Glomerular endothelial cell (primary cell): ENCODE measurements around the gene ERN1. TPM values are rescaled to one million over a fixed set of nuclear protein-coding genes. Genes with fewer than 3 reads are reported as not detected.

ENCODE experiments used
- DNase-seq: peaks from one replicate; pipeline ENCODE4 v3.0.0-alpha.2; 2011; ENCODE audit warnings: low read depth, low spot score; ENCODE audit errors: extremely low read depth
- total RNA-seq: library from RNA; depleted of rRNA; stranded (reverse); fragments of >200 nt; gene quantifications from 2 replicates; pipeline ENCODE4 v1.2.3, GENCODE V29; 2015

ERN1 gene
- total RNA-seq, 1 donor from 2014 or later = 19.5 TPM

GRCh38 chr17:64091116-64091515 is 38.8 kb downstream of the ERN1 start:
- no peak for DNase-seq

DNA sequence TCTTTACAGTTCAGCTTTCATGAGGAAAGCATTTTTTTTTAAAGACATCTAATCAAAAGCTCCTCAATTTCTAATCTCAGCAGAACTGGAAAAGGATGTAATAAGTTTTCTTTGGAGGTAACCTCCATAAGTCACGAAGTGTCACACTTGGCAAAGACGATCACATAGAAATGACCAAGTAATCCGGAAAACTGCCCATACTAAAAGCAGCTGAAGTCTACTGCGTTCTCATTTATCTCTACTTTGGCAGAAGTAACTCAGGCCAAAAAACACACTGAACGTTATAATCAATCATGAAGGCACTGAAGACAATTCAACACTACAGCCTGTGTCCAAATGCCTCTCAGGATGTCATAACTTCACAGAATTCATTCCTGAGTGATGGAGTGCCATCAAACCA is 39.8 kb downstream of the ERN1 start:
- DNase-seq = no peak

- no peak for DNase-seq
Measured at GRCh38 chr17:64087252-64088005, 42.5 kb downstream of the ERN1 start.

DNA sequence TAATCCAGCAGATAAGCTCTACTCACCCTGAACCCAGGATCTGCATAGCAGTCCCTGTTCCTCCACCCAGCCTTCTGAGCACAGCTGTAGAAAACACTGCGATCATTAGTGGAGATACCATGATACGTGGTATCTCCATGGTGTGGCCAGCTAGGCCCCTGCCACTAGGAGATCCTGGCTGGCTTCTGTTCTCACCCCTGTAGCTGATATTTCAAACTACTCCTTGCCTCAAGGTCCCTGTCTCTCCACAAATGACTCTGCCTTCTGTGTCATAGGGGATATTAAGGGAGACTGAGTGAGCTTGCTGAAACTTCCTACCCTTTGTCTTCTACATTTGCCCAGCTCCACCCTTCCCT is 44.3 kb downstream of the ERN1 start:
- no peak for DNase-seq

DNA sequence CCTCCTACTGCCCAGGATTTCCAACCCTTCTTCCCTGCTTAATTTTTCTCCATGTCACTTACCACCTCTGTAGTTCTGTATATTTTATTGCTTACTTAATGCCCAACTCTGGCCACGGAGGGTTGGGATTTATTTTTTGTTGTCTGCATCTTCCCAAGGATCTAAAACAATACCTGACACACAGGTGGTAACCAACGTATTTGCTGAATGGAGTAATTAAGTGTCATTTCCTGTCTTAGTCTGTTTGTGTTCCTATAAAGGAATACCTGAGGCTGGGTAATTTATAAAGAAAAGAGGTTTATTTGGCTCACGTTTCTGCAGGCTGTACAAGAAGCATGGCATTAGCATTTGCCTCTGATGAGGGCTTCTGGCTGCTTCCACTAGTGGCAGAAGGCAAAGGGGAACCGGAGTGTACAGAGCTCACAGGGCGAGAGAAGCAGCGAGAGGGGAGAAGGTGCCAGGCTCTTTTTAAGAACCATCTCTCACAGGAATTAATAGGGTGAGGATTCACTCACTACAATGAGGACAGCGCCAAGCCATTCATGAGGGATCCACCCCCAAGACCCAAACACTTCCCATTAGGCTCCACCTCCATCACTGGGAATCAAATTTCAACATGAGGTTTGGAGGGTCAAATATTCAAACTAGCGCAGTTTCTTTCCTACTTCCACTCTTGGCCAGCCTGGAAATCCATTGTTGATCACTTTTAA is 44.8 kb downstream of the ERN1 start:
- DNase-seq = no peak

GRCh38 chr17:64084086-64084939 is 45.6 kb downstream of the ERN1 start:
- DNase-seq = no peak

- DNase-seq = no peak
Measured at GRCh38 chr17:64083563-64084085, 46.3 kb downstream of the ERN1 start.

DNA sequence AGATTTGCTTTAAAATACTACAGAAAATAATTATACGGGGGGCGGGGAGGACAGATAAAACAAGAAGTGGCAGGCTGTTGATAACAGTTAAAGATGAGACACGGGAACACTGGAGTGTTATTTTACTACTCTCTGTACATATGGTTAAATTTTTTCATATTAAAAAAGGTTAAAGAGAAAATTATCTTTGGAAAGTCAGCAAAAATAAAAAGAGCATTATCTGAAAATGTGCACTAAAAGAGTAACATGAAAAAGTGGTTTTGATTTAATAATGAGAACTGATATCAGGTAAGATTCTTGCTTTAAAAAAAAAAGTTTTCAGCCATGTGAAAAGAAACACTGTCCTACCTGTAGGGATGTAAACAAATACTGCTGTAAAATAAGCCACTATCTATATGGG is 46.9 kb downstream of the ERN1 start:
- no peak for DNase-seq

DNA sequence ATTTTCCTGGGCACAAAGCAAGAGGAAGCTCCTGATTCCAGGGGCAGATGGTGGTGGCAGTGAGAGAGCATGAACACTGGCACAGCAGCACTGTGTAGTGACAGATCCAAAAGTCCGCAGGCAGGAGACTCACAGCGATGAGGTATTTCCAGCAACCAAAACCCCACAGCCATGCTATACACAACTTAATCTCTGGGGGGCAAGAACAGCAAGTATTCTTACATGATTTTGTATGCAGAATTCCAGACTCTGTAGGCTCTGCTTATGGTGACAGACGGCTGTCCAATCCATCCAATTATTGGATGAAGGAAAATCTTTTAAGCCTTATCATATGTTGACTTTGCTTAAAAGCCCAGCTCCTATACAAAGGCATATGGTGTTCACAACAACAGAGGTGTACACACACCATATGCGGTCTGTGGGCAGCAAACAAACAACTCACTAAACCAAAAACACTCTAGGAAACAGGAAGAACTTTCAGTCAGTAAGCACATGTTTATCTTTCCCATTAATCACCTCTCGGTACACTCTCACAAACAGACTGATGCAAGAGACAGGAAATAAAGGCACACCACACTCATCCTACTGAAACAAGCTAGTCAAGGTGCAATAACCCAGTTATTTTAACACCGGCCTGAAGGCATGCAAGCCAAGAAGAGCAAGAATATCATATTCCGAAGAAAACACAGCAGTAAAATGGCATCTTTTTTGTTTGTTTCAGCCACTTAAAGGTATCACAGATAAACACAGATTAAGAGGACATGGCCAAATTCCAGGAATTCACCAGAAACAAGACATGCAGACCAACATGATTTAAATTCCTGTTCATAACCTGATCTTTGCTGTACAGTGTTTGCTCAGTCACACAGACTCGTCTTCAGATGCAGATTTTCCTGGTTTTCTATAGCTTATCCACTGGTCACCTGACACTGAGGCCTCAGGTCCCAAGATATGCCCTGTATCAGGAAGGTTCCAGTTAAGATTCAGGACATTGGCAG is 47.8 kb downstream of the ERN1 start:
- no peak for DNase-seq

DNA sequence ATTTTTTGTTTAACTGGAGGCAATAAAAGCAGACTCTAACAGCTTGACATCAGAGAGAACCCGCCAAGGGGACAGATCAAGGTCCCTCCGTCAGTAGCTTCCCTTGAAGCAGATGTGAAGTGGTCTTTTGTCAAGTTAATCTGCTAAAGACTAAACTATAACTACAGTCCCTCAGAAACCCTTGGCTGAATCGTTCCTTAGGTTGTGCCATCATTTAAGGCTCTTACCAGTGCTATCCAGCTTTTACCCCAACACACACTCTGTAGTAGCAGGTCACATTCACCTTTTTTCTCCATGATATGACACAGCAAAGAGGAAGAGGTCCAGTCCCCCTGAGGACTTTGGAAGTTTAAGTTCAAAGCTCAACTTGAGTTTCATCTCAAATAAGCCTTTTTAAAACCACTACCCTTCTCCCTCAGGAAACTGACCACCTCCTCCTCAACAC is 49.7 kb downstream of the ERN1 start:
- no peak for DNase-seq

GRCh38 chr17:64077379-64077778 is 52.6 kb downstream of the ERN1 start:
- no peak for DNase-seq

GRCh38 chr17:64075913-64076312 is 54.0 kb downstream of the ERN1 start:
- no peak for DNase-seq

DNA sequence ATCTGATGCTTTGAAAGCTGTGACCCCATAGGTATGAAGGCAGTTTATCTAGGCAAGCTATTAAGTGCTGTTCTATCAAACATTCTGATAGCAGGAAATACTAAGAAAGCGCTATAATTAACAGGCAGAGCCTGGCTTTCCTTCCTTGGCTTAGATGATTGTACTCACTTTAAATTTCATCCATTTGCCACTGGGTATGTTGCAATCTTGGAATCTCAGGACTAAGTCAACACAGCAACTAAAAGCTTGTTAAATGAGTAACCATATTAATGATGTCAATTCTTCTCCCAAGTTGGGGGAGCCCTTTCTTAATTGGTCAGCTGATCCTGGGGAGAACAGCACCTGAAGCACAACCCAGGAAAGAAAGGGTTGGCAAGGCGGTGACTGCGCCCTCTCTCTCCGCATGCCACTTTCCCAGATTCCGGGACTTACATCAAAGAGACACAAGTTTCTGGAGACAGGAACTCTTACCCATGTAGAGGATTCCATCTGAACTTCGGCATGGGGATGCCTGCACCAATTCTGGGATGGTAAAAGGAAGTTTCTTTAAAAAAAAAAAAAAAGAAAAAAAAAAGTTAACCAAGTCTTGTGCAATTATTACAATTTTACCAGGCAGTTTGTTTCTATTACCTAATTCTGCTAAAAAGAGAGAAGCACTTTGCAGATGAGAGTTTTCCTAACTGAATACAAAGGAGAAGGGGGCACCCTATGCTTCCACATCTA is 55.1 kb downstream of the ERN1 start:
- no peak for DNase-seq

GRCh38 chr17:64073771-64074703 is 55.9 kb downstream of the ERN1 start:
- DNase-seq = no peak

GRCh38 chr17:64071111-64071510 is 58.8 kb downstream of the ERN1 start:
- no peak for DNase-seq

DNA sequence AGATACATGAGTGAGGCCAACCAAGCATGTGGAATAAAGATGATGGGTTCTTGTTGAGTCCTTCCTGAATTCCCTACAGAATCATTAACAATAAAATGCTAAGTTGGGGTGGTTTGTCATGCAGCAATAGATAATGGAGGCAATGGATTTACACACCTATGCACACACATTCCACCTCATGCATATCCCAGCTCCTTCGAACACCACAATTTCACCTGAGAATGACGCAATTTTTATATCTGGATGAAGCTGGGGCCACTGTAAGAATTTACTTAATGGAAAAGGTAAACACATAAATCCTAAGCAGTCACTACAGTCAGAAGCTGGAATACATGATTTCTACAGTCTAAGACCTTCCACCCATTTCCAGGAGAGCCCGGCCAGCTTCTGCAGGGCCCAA is 59.7 kb downstream of the ERN1 start:
- no peak for DNase-seq

DNA sequence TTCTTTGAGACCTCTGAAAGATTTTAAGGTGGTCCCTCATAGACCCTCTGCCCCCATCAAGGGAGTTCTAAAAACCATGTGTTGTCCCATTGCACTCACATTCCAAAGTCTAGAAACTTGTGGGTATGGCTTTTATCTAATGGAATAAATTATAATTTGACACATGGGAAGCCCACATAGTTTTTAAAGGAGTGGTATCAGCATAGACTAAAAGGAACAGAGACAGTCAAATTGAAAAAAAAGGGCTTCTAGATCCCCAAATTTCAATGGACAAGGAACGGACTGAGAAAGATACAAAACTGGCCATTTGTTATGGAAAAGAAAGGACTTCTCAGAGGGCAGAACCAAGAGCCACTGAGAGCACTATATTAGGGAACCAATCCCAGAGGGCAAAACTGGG is 60.8 kb downstream of the ERN1 start:
- no peak for DNase-seq

- no peak for DNase-seq
Measured at GRCh38 chr17:64067657-64068056, 62.3 kb downstream of the ERN1 start.
